Measurements from ENCODE around the gene DUSP2.

DUSP2 gene

GRCh38 chr2:96146881-96147592 lies 1.8 kb upstream of the DUSP2 start:
- H3K27me3 ChIP-seq = peaks cover 0 to 2% of the 10 kb centered on the region in 2 donors
- TF ChIP-seq CTCF (IDR thresholded peaks at IDR 0.05) = no peak
- H3K27ac ChIP-seq = no peak overlapping the region
- no peaks in the 10 kb centered on the region for H3K36me3 ChIP-seq
- peak in 1 of 2 donors; percentile 67 for DNase-seq
- no peaks in the 10 kb centered on the region for H3K9me3 ChIP-seq
- H3K4me1 ChIP-seq = peaks cover 0 to 39% (median 19%) of the 10 kb centered on the region in 4 donors
- intact Hi-C loops (cut with DNase I; ENCODE audit: low total_unique reads) = loop anchor here (10.0 kb wide), 2 partner anchors 158 to 358 kb away; partner anchors contain the start of genes NEURL3 and SNRNP200
- H3K4me3 ChIP-seq = no peak overlapping the region

DNA sequence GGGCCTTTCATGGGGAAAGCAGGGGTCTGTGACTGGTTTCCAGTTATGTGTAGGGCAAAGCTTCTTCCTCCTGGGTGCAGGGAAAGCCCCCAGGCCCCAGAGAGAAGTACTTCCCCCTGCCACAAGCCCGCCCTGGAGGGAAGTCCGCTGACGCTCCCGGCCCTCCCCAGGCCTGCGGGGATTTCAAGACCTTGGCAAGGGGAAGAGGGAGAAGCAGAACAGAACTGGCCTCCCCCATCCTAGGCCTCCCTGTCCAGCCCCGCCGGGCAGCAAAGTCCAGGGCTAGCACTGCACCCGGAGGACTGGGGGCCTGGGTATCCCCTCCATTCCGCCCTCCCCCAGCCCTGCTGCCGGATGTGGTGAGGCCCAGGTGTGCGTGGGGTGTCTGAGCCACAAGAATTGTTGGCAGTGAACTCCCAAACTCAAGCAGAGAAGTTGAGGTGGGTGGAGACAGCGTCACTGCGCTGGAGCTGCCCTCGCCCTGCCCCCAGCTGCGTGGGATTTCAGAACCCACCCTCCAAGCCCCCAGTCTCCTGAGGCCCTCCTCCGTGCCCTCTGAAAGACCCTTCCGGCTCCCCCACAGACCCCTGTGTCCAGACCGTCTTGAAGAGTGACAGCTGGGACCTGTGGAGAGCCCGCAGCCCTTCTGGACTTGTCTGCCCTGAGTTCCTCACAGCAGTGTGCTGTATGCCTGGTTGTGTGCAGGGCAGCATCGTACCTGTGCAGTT lies 1.1 kb upstream of the DUSP2 start:
- intact Hi-C loops (cut with DNase I; ENCODE audit: low total_unique reads) = loop anchor here (10.0 kb wide), 2 partner anchors 158 to 358 kb away; partner anchors contain the start of genes NEURL3 and SNRNP200
- peaks cover 0 to 39% (median 19%) of the 10 kb centered on the region in 4 donors for H3K4me1 ChIP-seq
- peak; percentile 55 to 83 for DNase-seq
- no peak overlapping the region for H3K4me3 ChIP-seq
- no peaks in the 10 kb centered on the region for H3K9me3 ChIP-seq
- no peaks in the 10 kb centered on the region for H3K36me3 ChIP-seq
- H3K27me3 ChIP-seq = peaks cover 0 to 2% of the 10 kb centered on the region in 2 donors
- no peak for TF ChIP-seq CTCF (IDR thresholded peaks at IDR 0.05)
- H3K27ac ChIP-seq = peak overlapping the region in 1 of 2 donors; percentile 35

DNA sequence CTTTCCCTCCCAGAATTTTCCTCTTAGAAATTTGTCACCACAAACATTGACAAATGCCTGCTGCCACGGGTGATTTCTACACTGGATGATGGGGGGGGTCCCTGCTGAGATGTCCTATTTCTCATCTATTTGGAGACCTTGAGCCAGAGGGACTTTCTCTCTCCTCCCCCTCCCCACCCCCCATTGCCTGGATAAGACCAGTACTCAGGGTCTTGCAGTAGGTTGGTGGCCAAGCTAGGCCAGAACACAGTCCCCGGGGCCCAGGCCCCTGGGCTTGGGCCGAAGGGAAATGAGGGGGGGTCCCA lies 560 bp upstream of the DUSP2 start:
- peak overlapping the region in 1 of 2 donors; percentile 35 for H3K27ac ChIP-seq
- H3K4me3 ChIP-seq = peak overlapping the region; percentile 51 to 59
- H3K9me3 ChIP-seq = no peaks in the 10 kb centered on the region
- DNase-seq = no peak
- H3K27me3 ChIP-seq = peaks cover 0 to 2% of the 10 kb centered on the region in 2 donors
- intact Hi-C loops (cut with DNase I; ENCODE audit: low total_unique reads) = loop anchor here (10.0 kb wide), 2 partner anchors 159 to 359 kb away; partner anchors contain the start of genes NEURL3 and SNRNP200
- H3K4me1 ChIP-seq = peaks cover 0 to 39% (median 19%) of the 10 kb centered on the region in 4 donors
- H3K36me3 ChIP-seq = no peaks in the 10 kb centered on the region
- TF ChIP-seq CTCF (IDR thresholded peaks at IDR 0.05) = no peak

- intact Hi-C loops (cut with DNase I; ENCODE audit: low total_unique reads) = loop anchor here (10.0 kb wide), 2 partner anchors 160 to 360 kb away; partner anchors contain the start of genes NEURL3 and SNRNP200
- H3K4me1 ChIP-seq = peaks cover 0 to 39% (median 19%) of the 10 kb centered on the region in 4 donors
- no peak for TF ChIP-seq CTCF (IDR thresholded peaks at IDR 0.05)
- no peaks in the 10 kb centered on the region for H3K36me3 ChIP-seq
- H3K4me3 ChIP-seq = peak overlapping the region; percentile 51 to 59
- H3K27ac ChIP-seq = no peak overlapping the region
- peak in 1 of 2 donors; percentile 69 for DNase-seq
- no peaks in the 10 kb centered on the region for H3K9me3 ChIP-seq
- H3K27me3 ChIP-seq = peaks cover 0 to 2% of the 10 kb centered on the region in 2 donors
Measured at GRCh38 chr2:96144481-96145035, 682 bp downstream of the DUSP2 start.

DNA sequence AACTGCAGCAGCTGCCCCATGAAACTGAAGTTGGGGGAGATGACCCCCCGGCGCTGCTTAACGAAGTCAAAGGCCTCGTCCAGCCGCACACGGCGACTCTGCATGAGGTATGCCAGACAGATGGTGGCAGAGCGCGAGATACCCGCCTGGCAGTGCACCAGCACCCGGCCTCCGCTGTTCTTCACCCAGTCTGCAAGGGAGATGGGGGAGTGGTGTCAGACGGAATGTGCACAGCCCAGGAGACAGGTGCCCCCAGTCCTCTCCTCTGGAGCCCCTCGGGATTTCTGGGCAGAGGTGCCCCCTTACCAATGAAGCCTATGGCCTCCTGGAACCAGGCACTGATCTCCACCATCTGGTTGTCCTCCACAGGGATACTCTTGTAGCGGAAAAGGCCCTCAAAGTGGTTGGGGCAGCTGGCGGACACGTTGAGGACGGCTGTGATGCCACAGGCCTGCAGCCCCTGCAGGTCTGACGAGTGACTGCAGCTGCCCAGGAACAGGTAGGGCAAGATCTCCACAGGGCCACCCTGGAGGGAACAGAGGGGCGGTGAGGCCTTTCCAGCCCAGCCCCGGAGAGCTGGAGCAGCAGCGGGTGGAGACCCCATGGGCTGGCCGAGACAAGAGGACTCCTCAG lies 1.3 kb downstream of the DUSP2 start:
- intact Hi-C loops (cut with DNase I; ENCODE audit: low total_unique reads) = loop anchor here (10.0 kb wide), 2 partner anchors 161 to 361 kb away; partner anchors contain the start of genes NEURL3 and SNRNP200
- Histone ChIP-seq H3K4me1 (peaks cover 0 to 39% (median 19%) of the 10 kb centered on the region in 4 donors), H3K9me3 (no peaks in the 10 kb centered on the region), H3K27ac (no peak overlapping the region), H3K4me3 (peak overlapping the region in 1 of 2 donors; percentile 59), H3K36me3 (no peaks in the 10 kb centered on the region), H3K27me3 (peaks cover 0 to 5% of the 10 kb centered on the region in 2 donors)
- no peak for TF ChIP-seq CTCF (IDR thresholded peaks at IDR 0.05)
- peak in 1 of 2 donors; percentile 60 for DNase-seq

Measured in tibial artery (tissue), 4 donors.